22Rv1 (cell line): Measurements from ENCODE around the gene C1QL4.

ENCODE experiments used
- ZFX ChIP-seq: fragments of 450-650 bp; IDR thresholded peaks from 2 replicates; pipeline ENCODE4 v1.6.1; 2017; ENCODE audit warnings: antibody characterized with exemption, borderline replicate concordance
- TF ChIP-seq, protein P1 (sequence below): fragments of 450-650 bp; IDR thresholded peaks from 2 replicates; pipeline ENCODE4 v1.5.1; 2017; ENCODE audit warnings: mild to moderate bottlenecking

- TF ChIP-seq, protein P1, sequence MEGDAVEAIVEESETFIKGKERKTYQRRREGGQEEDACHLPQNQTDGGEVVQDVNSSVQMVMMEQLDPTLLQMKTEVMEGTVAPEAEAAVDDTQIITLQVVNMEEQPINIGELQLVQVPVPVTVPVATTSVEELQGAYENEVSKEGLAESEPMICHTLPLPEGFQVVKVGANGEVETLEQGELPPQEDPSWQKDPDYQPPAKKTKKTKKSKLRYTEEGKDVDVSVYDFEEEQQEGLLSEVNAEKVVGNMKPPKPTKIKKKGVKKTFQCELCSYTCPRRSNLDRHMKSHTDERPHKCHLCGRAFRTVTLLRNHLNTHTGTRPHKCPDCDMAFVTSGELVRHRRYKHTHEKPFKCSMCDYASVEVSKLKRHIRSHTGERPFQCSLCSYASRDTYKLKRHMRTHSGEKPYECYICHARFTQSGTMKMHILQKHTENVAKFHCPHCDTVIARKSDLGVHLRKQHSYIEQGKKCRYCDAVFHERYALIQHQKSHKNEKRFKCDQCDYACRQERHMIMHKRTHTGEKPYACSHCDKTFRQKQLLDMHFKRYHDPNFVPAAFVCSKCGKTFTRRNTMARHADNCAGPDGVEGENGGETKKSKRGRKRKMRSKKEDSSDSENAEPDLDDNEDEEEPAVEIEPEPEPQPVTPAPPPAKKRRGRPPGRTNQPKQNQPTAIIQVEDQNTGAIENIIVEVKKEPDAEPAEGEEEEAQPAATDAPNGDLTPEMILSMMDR = no peak
- no peak for TF ChIP-seq ZFX
Measured at GRCh38 chr12:49294086-49294803, 42.7 kb downstream of the C1QL4 start.
